Fibroblast of lung (primary cell): Measurements from ENCODE around the gene DPM3. TPM values are rescaled to one million over a fixed set of nuclear protein-coding genes. Genes with fewer than 3 reads are reported as not detected.

Experiments used
- DNase-seq, 2 donors: peaks; one replicate each; pipeline versions ENCODE4 v3.0.0 to v3.0.0-alpha.2; 2010; ENCODE audit warnings: low read depth in 2 of 2
- H2AFZ ChIP-seq: 2 replicates; pipeline ENCODE4 v1.5.1; 2012; ENCODE audit warnings: low read length, control low read depth, inconsistent platforms
- H3K27ac ChIP-seq: 2 replicates; pipeline ENCODE4 v1.5.1; 2011; ENCODE audit warnings: low read length, control low read depth; ENCODE audit not compliant: insufficient read depth
- H3K27me3 ChIP-seq: 2 replicates; pipeline ENCODE4 v1.5.1; 2011; ENCODE audit warnings: mild to moderate bottlenecking, low read length; ENCODE audit not compliant: control insufficient read depth, insufficient read depth
- H3K36me3 ChIP-seq: 2 replicates; pipeline ENCODE4 v1.5.1; 2011; ENCODE audit warnings: low read length; ENCODE audit not compliant: control insufficient read depth, insufficient read depth
- H3K4me1 ChIP-seq: 2 replicates; pipeline ENCODE4 v1.5.1; 2011; ENCODE audit warnings: low read length; ENCODE audit not compliant: control insufficient read depth, insufficient read depth; ENCODE audit errors: extremely low read depth
- H3K4me2 ChIP-seq: 2 replicates; pipeline ENCODE4 v1.5.1; 2011; ENCODE audit warnings: low read length, control low read depth; ENCODE audit not compliant: insufficient read depth; ENCODE audit errors: extremely low read depth
- H3K4me3 ChIP-seq, 4 experiments: fragments of 200-600 bp in 1 of 4; sonication (generic) in 1 of 4; replicated peaks in 1 of 4; 2 replicates each; pipeline ENCODE4 v1.5.1; 2011 to 2016; ENCODE audit warnings: low read length in 4 of 4, low read depth in 3 of 4, mild to moderate bottlenecking in 3 of 4, control low read depth in 2 of 4, inconsistent platforms in 1 of 4, mixed read lengths in 1 of 4; ENCODE audit not compliant: insufficient read depth in 1 of 4; ENCODE audit errors: control extremely low read depth in 1 of 4
- H3K79me2 ChIP-seq: 2 replicates; pipeline ENCODE4 v1.5.1; 2012; ENCODE audit warnings: mild to moderate bottlenecking, low read length, inconsistent platforms; ENCODE audit not compliant: control insufficient read depth, insufficient read depth
- H3K9ac ChIP-seq: 2 replicates; pipeline ENCODE4 v1.5.1; 2011; ENCODE audit warnings: mild to moderate bottlenecking, low read length, control low read depth; ENCODE audit not compliant: insufficient read depth
- H3K9me3 ChIP-seq: 2 replicates; pipeline ENCODE4 v1.5.1; 2012; ENCODE audit warnings: low read depth, low read length; ENCODE audit not compliant: control insufficient read depth, insufficient read depth
- H4K20me1 ChIP-seq: 2 replicates; pipeline ENCODE4 v1.5.1; 2011; ENCODE audit warnings: low read length; ENCODE audit not compliant: control insufficient read depth, insufficient read depth; ENCODE audit errors: extremely low read depth
- EZH2 ChIP-seq: IDR thresholded peaks from 2 replicates; pipeline ENCODE4 v1.5.1; 2012; ENCODE audit warnings: low read length, control low read depth, mild to moderate bottlenecking; ENCODE audit errors: missing control alignments
- polyA plus RNA-seq, 2 donors: library from polyadenylated mRNA; depleted of rRNA in 1 of 2; stranded (reverse) in 1 of 2; unstranded in 1 of 2; fragments of >200 nt; gene quantifications; 2 replicates each; pipeline ENCODE4 v1.2.1, GENCODE V29; 2011 to 2012; ENCODE audit warnings: missing spikeins in 1 of 2
- total RNA-seq: library from RNA; depleted of rRNA; stranded (reverse); fragments of >200 nt; gene quantifications from 2 replicates; pipeline ENCODE4 v1.2.1, GENCODE V29; 2014
- TF ChIP-seq, protein P1 (sequence below), 2 donors: IDR thresholded peaks in 1 of 2; conservative IDR thresholded peaks in 1 of 2; 1 replicate in 1 of 2; 2 replicates in 1 of 2; pipeline ENCODE4 v1.5.1; 2011 to 2012; ENCODE audit warnings: low read length in 2 of 2, control low read depth in 1 of 2, inconsistent platforms in 1 of 2, low read depth in 1 of 2, mild to moderate bottlenecking in 1 of 2

DPM3 gene
- total and polyA plus RNA-seq, 2 donors (not counting 1 experiment from before 2014, with no cell fraction given), result 31.9 to 40.5 TPM

DNA sequence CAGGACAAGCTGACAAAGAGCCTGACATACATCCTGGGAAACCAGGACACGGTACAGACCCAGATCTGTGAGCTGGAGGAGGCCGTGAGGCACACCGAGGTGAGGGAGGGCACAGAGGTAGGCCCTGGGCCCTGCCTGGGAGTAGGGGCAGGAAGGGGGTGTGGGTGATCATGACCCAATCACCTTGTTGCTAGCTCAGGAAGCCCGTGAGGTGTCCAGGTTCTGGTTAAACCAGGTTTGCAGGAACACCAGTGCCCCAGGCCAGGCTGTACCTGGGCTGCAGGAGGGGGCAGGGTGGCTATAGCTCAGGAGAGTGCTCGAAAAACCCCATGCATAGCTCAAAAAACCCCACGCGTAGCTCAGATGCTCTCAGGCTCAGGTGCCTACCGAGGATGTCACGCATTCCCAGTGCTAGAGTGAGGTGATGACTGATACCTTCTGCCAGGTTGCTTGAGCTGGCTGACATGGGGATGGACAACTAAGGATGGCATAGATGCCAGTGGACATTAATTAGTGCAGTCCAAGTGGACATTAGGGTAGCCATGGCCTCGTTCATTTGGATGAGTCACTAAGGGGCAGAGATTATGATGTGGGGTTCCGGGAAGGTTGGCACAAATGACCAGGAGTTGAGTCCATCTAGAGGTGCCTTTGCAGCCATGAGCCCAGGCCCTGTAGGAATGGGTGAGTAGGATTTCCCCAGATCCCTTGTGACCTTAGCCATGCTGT lies 37.0 kb upstream of the DPM3 start:
- H3K79me2 ChIP-seq, result peaks cover 7% of the 10 kb centered on the region
- DNase-seq, result no peak
- no peaks in the 10 kb centered on the region for H3K9me3 ChIP-seq
- peaks cover 17% of the 10 kb centered on the region for H3K36me3 ChIP-seq
- no peak for TF ChIP-seq EZH2
- TF ChIP-seq, protein P1, sequence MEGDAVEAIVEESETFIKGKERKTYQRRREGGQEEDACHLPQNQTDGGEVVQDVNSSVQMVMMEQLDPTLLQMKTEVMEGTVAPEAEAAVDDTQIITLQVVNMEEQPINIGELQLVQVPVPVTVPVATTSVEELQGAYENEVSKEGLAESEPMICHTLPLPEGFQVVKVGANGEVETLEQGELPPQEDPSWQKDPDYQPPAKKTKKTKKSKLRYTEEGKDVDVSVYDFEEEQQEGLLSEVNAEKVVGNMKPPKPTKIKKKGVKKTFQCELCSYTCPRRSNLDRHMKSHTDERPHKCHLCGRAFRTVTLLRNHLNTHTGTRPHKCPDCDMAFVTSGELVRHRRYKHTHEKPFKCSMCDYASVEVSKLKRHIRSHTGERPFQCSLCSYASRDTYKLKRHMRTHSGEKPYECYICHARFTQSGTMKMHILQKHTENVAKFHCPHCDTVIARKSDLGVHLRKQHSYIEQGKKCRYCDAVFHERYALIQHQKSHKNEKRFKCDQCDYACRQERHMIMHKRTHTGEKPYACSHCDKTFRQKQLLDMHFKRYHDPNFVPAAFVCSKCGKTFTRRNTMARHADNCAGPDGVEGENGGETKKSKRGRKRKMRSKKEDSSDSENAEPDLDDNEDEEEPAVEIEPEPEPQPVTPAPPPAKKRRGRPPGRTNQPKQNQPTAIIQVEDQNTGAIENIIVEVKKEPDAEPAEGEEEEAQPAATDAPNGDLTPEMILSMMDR (conservative IDR thresholded peaks at IDR 0.05 in 1 of 2, IDR thresholded peaks at IDR 0.05 in 1 of 2; ENCODE audit: low read depth in 1 of 2, low read length in 2 of 2), result no peak
- H3K4me3 ChIP-seq, result no peak overlapping the region
- peaks cover 6% of the 10 kb centered on the region for H3K4me1 ChIP-seq
- no peak overlapping the region for H3K9ac ChIP-seq
- H3K27me3 ChIP-seq, result no peaks in the 10 kb centered on the region
- H3K4me2 ChIP-seq, result no peak overlapping the region
- H4K20me1 ChIP-seq, result no peaks in the 10 kb centered on the region
- no peak overlapping the region for H3K27ac ChIP-seq
- H2AFZ ChIP-seq, result no peak overlapping the region

DNA sequence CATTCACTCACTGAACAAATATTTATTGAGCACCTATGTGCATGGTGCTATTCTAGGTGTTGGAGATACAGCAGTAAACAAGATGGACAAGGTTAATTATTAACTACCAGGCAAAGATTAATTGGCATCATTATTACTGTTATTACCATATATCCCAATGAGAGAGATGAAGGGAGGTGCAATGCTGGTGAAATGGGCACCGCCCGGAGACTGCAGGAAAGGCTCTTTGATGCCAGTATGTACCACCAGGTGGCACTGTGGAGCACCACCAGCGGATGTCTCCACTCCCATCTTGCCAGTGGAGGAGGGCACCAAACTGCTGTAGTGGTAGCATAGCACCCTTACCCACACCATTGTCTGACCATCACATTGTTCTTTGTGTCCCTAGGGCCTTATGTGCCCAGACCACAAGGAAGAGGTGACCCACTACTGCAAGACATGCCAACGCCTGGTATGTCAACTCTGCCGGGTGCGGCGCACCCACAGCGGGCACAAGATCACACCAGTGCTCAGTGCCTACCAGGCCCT lies 36.3 kb upstream of the DPM3 start:
- Histone ChIP-seq H2AFZ (no peak overlapping the region), H3K27ac (no peak overlapping the region)

DNA sequence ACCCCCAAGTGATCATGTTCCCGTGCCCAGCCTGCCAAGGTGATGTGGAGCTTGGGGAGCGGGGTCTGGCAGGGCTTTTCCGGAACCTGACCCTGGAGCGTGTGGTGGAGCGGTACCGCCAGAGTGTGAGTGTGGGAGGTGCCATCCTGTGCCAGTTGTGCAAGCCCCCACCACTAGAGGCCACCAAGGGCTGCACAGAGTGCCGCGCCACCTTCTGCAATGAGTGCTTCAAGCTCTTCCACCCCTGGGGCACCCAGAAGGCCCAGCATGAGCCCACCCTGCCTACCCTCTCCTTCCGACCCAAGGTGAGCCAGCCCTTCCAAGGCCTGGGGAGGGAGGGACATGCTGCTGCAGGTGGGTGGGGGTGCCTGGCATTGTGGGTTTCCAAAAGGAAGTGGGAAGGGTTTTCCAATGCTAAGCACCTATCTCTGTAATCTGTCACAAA lies 35.6 kb upstream of the DPM3 start:
- Histone ChIP-seq H3K4me2 (no peak overlapping the region), H3K9me3 (no peaks in the 10 kb centered on the region), H3K36me3 (peaks cover 14% of the 10 kb centered on the region), H3K4me1 (peaks cover 8% of the 10 kb centered on the region), H3K9ac (no peak overlapping the region), H4K20me1 (no peaks in the 10 kb centered on the region), H3K27me3 (no peaks in the 10 kb centered on the region), H3K27ac (no peak overlapping the region), H2AFZ (no peak overlapping the region), H3K79me2 (peaks cover 11% of the 10 kb centered on the region), H3K4me3 (no peak overlapping the region)
- DNase-seq, result no peak
- TF ChIP-seq, protein P1 (conservative IDR thresholded peaks at IDR 0.05 in 1 of 2, IDR thresholded peaks at IDR 0.05 in 1 of 2; ENCODE audit: low read depth in 1 of 2, low read length in 2 of 2), result no peak
- no peak for TF ChIP-seq EZH2

More for the DNA sequence above, 36.3 kb upstream of the DPM3 start:
- H4K20me1 ChIP-seq, result no peaks in the 10 kb centered on the region
- H3K27me3 ChIP-seq, result no peaks in the 10 kb centered on the region
- no peak overlapping the region for H3K4me2 ChIP-seq
- no peak overlapping the region for H3K9ac ChIP-seq
- TF ChIP-seq EZH2, result no peak
- TF ChIP-seq, protein P1 (conservative IDR thresholded peaks at IDR 0.05 in 1 of 2, IDR thresholded peaks at IDR 0.05 in 1 of 2; ENCODE audit: low read depth in 1 of 2, low read length in 2 of 2), result peak; percentile 83 to 95
- H3K79me2 ChIP-seq, result peaks cover 11% of the 10 kb centered on the region
- H3K4me3 ChIP-seq, result no peak overlapping the region
- H3K36me3 ChIP-seq, result peaks cover 15% of the 10 kb centered on the region
- no peaks in the 10 kb centered on the region for H3K9me3 ChIP-seq
- peaks cover 8% of the 10 kb centered on the region for H3K4me1 ChIP-seq
- peak; percentile 50 to 71 for DNase-seq
